ENCODE data around the gene FAHD1.

GRCh38 chr16:1818204-1818872 lies 8.7 kb upstream of the FAHD1 start:
- TF ChIP-seq CTCF (conservative IDR thresholded peaks at IDR 0.05 in 1 of 2, IDR thresholded peaks at IDR 0.05 in 1 of 2; ENCODE audit: low read depth in 1 of 2, low read length in 2 of 2) (no peak), EZH2 (IDR thresholded peaks at IDR 0.05; ENCODE audit: low read length, missing control alignments) (no peak)
